HG03108 (cell line): ENCODE measurements around the gene ZNF274.
"Not testable (repeated sequence)": the region's sequence is repeated elsewhere in the genome, so short reads cannot be mapped to it uniquely, and the experiment has no call there.

Experiments
- ATAC-seq: cut with Tn5 transposase; IDR thresholded peaks from one replicate; pipeline ENCODE4 v1.9.1; 2021; ENCODE audit warnings: moderate library complexity; ENCODE audit not compliant: unreplicated experiment

Gene ZNF274

DNA sequence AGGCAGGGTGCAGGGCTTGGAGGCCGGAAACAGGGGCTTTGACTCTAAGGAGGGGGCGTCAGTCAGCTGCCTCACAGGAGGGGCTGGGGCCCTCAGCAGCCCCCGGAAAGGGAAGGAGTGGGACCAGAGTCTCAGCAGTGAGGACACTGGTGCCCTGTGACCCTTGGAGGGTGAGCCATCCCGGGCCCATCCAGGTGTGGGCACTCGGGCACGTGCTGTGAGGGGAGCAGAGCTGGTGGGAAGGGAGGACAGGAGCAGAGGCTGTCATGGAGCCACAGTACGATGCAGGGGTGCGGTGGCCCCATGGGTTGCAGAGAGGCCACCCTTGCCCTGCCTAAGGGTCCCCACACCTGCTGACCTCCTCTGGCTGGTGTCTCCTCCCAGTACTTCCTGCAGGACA is 26.7 kb downstream of the ZNF274 start:
- ATAC-seq, result no peak

DNA sequence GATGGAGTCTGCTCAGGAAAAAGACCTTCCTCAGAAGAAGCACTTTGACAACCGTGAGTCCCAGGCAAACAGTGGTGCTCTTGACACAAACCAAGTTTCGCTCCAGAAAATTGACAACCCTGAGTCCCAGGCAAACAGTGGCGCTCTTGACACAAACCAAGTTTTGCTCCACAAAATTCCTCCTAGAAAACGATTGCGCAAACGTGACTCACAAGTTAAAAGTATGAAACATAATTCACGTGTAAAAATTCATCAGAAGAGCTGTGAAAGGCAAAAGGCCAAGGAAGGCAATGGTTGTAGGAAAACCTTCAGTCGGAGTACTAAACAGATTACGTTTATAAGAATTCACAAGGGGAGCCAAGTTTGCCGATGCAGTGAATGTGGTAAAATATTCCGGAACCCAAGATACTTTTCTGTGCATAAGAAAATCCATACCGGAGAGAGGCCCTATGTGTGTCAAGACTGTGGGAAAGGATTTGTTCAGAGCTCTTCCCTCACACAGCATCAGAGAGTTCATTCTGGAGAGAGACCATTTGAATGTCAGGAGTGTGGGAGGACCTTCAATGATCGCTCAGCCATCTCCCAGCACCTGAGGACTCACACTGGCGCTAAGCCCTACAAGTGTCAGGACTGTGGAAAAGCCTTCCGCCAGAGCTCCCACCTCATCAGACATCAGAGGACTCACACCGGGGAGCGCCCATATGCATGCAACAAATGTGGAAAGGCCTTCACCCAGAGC is 29.6 kb downstream of the ZNF274 start:
- ATAC-seq, result no peak

DNA sequence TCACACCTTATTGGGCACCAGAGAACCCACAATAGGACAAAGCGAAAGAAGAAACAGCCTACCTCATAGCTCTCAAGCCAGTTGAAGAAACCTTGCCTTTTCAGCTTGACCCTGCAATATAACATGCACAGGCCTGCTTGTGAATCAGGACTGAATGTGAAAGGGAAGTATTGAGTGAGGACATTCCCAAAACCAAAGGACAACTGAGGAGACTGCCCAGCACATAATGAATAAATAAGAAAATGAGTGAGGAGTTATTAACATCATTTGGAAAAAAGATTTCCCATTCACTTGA is 30.2 kb downstream of the ZNF274 start:
- ATAC-seq, result no peak

DNA sequence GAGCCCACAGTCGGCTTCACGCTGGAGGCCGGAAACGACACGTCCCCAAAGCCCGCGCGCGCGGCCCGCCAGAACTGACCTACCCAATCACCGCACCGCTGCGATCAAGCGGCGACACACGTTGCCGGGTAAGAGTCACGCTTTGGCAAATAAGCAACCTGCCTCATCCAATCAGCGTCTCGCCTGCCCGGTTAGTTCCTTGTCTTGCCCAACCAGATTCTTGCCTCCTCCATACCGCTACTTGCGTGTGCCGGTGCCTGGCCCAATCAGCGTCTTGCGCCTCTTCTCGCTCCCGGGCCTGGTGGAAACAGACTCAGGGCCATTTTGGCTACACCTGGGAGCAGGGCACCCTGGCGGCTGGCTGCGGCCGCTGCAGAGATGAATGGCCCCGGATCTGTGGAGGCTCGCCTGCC is 34.2 kb downstream of the ZNF274 start:
- ATAC-seq, result no peak

DNA sequence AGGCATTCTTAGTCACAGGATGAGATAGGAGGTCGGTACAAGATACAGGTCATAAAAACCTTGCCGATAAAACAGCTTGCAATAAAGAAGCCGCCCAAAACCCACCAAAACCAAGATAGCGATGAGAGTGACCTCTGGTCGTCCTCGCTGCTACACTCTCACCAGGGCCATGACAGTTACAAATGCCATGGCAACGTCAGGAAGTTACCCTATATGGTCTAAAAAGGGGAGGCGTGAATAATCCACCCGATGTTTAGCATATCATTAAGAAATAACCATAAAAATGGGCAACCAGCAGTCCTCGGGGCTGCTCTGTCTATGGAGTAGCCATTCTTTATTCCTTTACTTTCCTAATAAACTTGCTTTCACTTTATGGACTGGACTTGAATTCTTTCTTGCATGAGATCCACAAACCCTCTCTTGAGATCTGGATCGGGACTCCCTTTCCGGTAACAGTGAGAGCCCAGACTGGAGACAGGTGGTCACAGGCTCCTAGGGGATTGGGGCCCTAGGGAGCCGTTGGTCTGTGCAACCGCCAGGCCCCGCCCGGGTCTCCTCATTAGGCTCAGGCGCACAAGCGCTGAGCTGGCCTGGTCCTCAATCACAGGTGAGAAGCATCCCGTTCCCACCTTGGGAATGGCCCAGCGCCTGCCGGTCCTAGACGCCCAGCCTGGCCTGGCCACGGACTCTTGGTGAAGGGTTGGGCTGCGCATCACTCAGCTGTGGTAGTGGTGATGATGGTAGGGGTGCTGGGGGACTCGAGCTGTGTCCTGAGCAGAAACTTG is 34.9 kb downstream of the ZNF274 start:
- ATAC-seq, result no peak

DNA sequence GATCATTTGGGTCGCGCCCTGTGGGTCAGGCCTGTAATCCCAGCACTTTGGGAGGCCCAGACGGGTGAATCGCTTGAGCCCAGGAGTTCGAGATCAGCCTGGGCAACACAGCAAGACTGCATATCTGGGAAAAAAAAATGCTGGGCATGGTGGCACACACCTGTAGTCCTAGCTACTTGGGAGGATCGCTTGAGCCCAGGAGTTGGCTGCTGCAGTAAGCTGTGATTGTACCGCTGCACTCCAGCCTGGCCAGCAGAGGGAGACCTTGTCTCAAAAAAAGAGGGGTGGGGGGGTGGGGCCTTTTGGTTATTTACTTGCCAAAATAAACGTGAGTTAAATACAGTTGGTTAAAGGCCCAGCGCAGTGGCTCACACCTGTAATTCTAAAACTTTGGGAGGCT is 36.0 kb downstream of the ZNF274 start:
- no peak for ATAC-seq

DNA sequence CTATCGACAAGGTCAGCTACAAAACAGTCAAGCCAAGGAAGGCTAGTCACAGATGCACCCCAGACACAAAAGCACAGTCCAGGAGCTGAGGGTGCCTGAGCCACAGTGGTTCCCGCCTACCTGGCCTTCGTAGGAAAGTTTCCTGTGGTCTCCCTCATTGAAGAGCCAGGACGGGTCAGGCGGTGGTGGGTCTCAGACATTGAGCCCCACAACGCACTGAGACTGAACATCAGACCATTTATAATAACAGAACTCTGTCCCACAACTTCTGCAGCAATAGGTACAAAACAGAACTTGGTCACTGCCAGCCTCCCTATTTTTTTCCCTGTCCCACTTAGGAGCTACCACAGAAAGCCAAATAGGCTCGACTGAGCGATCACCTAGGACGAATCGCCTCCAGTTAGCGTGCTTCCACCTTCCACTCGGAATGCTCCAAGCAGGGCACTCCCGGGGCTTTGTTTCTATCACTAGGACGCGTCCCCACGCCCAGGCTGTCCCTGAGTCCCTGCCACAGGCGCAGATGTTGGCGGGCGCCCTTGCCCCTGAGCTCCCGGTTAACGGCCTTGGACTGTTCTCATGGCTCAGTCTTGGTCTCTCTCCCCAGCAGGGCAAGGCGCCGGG is 45.2 kb downstream of the ZNF274 start:
- ATAC-seq, result no peak

DNA sequence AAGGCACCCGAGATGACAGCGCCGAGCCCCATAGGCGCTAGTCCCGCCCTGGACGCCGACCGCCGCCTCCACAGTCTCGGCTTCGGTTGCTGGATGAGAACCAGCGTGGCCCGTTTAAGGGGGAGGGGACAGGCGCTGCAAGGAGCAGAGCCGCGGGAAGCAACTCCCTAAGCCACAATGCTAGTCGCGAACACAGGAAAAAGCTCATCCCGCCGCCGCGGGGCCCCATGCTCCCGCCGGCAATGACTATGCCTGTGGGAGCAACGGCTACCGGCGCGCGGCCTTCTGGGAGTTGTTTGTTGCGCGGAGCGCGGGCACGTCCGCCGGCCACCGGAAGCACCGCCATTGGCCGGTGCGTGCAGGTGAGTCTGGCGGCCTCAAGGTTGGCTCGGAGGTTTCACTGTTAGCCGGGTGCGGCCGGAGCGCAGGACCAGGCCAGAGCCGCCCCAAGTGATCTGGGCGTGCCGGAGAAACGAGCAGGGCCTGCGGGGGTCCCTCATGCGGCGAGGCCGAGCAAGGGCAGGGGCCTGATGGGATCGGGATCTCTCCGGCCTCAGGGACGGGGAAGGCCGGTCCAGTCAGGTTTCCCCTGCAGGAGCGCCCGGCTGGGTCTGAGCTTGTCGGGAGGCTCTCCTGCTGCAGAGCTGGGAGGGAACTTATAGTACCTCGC is 45.9 kb downstream of the ZNF274 start, which contains the start of gene ZNF544:
TSS of gene ZNF544 (plus strand) at position 330 of the 670 bp plus-strand sequence. CDS start 15,110 bp downstream, outside the sequence.
- peak; percentile 94 for ATAC-seq

DNA sequence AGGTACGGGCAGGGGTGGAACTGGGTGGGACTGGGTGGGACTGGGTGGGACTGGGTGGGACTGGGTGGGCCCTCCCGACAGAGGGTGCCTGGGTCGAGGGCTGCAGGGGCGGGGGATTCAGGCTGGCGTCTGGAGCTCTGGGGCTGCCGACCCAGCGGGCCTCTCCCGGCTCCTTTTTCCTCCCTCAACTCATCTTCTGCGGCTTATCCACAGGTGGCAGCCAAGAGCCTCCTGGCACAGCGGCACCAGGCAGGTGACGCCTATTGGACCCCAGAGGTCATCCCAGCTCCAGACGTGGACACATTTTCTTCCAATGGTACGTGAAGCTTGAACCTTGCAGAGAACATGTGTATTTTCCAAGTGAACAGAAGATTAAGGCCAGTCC is 46.4 kb downstream of the ZNF274 start:
- no peak for ATAC-seq

DNA sequence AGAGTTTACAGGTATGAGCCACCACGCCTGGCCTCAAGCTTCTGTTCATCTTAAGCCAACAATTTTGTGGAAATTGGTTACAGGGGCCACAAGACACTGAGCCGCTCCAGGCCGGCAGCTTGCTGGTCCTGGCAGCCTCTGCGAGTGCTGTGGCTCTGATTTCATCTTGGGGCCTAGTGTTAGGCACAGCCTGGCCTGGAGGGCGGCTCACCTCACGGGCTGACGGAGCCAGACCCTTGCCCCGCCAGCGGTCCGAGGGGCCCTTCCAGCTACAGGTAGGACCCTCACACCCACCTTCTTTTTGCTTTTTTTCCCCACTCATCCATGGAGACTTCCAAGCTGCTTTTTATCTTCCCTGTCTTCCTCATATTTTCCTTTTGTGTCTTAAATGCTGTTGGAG is 54.5 kb downstream of the ZNF274 start:
- ATAC-seq, result no peak

DNA sequence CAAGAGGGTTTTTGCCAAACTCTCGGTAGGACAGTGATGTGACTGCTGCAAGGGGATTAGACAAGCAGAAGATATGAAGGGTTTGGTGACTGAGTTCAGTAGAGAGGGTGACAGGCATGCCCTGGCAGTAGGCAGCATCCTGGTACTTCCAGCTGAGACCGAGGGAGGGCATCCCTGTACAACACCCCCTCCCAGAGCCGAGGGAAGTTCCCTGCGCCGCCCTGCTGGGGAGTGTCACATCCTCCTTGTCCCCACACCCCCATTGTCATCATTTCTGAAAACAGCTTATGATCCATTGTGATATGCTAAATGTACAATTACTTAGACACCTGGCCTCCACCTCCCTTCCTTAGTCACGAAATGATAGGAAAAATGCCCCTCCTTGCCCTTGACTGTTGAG is 60.5 kb downstream of the ZNF274 start:
- ATAC-seq, result no peak

DNA sequence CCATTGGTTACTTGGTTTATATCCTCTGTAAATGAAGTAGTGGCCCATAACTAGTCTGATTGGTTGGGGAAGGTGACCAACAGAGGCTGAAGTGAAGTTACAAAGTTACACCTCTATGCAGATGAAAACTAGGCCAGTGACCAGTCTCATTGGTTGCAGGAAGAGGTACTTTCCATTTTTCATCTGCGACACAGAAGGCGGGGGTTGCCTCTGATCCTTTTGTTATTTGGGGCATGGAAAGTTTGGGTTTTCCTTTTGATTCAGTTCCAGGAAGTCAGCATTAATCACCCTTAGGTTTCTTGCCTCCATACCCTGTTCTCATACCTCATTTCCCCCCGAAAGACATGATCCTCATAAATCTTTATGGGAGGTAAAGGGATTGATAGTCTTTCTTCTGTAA is 66.0 kb downstream of the ZNF274 start:
- no peak for ATAC-seq

DNA sequence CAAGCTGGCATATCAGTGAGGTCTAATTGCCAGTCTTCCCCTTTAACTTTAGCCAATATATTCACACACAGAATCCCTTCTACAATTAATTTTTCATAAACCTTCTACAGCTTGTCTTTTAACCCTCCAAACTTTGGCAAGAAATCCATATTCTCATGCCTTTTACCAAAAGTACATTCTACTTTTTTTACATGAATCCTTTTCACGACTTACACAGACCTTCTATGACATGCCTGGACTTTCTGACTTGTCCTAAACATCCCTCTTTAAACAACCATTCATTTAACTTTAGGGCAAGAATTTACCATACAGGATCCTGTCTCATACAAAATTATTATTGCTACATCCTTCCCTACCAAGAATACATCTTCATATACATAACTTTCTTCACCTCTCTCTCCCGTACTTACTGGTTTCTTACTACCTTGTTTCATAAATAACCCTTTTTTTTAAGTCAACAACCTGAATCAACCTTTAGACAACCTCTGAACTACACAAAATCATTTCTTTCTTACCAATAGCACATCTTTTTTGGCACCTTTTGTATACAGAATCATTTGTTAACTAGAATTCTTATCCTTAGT is 69.3 kb downstream of the ZNF274 start:
- ATAC-seq, result no peak

DNA sequence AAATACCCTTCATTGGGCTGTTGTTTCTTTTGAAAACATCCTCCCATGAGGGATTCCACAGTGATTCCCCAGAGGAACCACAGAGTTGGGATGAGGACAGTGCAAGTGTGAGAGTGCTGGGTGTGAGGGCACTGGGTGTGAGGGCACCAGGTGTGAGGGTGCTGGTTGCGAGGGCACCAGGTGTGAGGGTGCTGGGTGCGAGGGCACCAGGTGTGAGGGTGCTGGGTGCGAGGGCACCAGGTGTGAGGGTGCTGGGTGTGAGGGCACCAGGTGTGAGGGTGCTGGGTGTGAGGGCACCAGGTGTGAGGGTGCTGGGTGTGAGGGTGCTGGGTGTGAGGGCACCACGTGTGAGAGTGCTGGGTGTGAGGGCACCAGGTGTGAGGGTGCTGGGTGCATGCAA is 75.4 kb downstream of the ZNF274 start:
- ATAC-seq, result not testable (repeated sequence)

DNA sequence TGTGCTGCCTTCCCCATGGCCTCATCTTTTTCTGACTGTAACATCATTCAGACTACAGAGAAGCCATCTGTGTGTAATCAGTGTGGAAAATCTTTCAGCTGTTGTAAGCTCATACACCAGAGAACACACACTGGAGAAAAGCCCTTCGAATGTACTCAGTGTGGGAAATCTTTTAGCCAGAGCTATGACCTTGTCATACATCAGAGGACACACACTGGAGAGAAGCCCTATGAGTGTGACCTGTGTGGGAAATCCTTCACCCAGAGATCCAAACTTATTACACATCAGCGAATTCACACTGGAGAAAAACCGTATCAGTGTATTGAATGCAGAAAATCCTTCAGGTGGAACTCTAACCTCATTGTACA is 78.7 kb downstream of the ZNF274 start:
- no peak for ATAC-seq

DNA sequence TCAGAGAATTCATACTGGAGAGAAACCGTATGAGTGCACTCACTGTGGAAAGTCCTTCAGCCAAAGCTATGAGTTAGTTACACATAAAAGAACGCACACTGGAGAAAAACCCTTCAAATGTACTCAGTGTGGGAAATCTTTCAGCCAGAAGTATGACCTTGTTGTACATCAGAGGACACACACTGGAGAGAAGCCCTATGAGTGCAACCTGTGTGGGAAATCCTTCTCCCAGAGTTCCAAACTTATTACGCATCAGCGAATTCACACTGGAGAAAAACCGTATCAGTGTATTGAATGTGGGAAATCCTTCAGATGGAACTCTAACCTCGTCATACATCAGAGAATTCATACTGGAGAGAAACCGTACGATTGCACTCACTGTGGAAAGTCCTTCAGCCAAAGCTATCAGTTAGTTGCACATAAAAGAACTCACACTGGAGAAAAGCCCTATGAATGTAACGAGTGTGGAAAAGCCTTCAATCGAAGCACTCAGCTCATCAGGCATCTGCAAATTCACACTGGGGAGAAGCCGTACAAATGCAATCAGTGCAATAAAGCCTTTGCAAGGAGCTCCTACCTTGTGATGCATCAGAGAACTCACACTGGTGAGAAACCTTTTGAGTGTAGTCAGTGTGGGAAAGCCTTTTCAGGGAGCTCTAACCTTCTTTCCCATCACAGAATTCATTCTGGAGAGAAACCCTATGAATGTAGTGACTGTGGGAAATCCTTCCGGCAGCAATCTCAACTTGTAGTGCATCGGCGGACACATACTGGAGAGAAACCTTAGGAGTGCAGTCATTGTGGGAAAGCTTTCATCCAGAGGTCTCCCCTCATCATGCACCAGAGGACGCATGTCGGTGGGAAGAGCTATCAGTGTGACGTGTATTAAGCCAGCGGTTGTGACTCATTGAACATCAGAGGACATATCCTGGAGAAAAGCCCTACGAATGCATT is 79.4 kb downstream of the ZNF274 start:
- no peak for ATAC-seq

DNA sequence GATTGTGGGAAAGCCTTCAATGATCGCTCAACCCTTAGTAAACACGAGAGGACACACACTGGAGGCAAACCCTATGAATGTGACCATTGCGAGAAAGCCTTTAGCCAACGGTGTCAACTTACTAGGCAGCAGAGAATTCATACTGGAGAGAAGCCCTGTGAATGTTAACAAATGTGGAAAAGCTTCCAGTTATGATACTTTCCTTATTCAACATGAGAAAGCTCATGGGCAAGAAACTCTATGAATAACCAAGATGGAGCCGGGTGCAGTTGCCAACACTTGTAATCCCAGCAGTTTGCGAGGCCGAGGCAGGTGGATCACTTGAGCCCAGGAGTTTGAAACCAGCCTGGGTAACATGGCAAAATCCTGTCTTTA is 80.0 kb downstream of the ZNF274 start:
- no peak for ATAC-seq
